Nephron progenitor cell (in vitro differentiated cells): Measurements from ENCODE around the gene CTNNA3.

ENCODE experiments used
- DNase-seq: peaks from one replicate; pipeline ENCODE4 v3.0.0; 2021
- H3K27ac Mint-ChIP-seq: 2 replicates; pipeline ENCODE4 v1.8.0; 2021; ENCODE audit warnings: mild to moderate bottlenecking, moderate library complexity, mixed read lengths
- H3K27me3 Mint-ChIP-seq: 2 replicates; pipeline ENCODE4 v1.8.0; 2021; ENCODE audit warnings: mild to moderate bottlenecking, low read depth, mixed read lengths; ENCODE audit not compliant: poor library complexity
- H3K36me3 Mint-ChIP-seq: 2 replicates; pipeline ENCODE4 v1.8.0; 2021; ENCODE audit warnings: low read depth, mixed read lengths
- H3K4me1 Mint-ChIP-seq: 2 replicates; pipeline ENCODE4 v1.8.0; 2021; ENCODE audit warnings: mixed read lengths
- H3K4me3 Mint-ChIP-seq: 2 replicates; pipeline ENCODE4 v1.8.0; 2021; ENCODE audit warnings: mild to moderate bottlenecking, moderate library complexity, mixed read lengths
- H3K9me3 Mint-ChIP-seq: 2 replicates; pipeline ENCODE4 v1.8.0; 2021; ENCODE audit warnings: mild to moderate bottlenecking, moderate library complexity, mixed read lengths
- TF ChIP-seq, protein P1 (sequence below): fragments of 200-600 bp; sonication (generic); IDR thresholded peaks from 2 replicates; pipeline ENCODE4 v1.5.0; 2021; ENCODE audit warnings: antibody characterized with exemption

The CTNNA3 gene

DNA sequence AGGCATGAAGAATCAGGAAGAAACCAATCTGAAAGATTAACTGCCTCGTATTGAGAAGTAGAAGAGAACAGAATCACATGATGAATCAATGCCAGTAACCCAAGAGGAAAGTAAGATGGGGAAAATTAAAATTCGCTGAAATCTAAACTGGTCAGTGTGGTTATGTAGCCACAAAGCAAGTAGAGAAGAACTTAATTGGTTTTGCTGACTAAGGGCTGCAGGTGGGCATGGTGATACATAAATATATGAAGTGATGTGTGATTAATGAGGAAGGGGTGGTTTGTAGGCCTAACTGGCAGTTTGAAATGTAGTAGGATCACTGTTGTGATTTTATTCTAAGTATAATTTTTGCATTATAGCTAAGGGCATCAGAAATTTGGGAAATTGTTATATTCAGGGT is 853.6 kb downstream of the CTNNA3 start:
- H3K36me3 Mint-ChIP-seq, result no peaks in the 10 kb centered on the region
- no peaks in the 10 kb centered on the region for H3K4me1 Mint-ChIP-seq
- DNase-seq, result no peak
- H3K27me3 Mint-ChIP-seq, result no peaks in the 10 kb centered on the region
- no peak overlapping the region for H3K4me3 Mint-ChIP-seq
- no peak overlapping the region for H3K27ac Mint-ChIP-seq
- no peaks in the 10 kb centered on the region for H3K9me3 Mint-ChIP-seq
- TF ChIP-seq, protein P1, sequence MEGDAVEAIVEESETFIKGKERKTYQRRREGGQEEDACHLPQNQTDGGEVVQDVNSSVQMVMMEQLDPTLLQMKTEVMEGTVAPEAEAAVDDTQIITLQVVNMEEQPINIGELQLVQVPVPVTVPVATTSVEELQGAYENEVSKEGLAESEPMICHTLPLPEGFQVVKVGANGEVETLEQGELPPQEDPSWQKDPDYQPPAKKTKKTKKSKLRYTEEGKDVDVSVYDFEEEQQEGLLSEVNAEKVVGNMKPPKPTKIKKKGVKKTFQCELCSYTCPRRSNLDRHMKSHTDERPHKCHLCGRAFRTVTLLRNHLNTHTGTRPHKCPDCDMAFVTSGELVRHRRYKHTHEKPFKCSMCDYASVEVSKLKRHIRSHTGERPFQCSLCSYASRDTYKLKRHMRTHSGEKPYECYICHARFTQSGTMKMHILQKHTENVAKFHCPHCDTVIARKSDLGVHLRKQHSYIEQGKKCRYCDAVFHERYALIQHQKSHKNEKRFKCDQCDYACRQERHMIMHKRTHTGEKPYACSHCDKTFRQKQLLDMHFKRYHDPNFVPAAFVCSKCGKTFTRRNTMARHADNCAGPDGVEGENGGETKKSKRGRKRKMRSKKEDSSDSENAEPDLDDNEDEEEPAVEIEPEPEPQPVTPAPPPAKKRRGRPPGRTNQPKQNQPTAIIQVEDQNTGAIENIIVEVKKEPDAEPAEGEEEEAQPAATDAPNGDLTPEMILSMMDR, result no peak

DNA sequence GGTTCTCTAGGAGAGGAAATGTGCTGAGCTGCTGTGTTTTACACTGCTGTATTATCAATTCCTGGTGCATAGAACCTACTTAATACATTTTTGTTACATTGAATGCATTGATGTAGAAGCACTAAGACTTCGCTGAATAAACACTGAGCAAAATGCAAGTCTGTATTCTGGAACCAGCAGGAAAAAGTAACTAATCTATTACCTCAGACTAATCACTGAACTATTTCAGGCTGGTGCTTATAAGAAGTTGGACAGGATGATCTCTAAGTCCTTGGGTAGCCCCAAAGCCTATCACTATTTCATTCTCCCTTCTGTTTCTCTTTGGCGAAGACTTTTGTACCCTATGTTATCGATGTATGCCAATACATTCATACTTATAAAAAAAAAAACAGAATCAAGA is 857.3 kb downstream of the CTNNA3 start:
- no peak overlapping the region for H3K27ac Mint-ChIP-seq
- TF ChIP-seq, protein P1, result no peak
- no peaks in the 10 kb centered on the region for H3K9me3 Mint-ChIP-seq
- DNase-seq, result no peak
- no peaks in the 10 kb centered on the region for H3K36me3 Mint-ChIP-seq
- no peaks in the 10 kb centered on the region for H3K4me1 Mint-ChIP-seq
- no peaks in the 10 kb centered on the region for H3K27me3 Mint-ChIP-seq
- H3K4me3 Mint-ChIP-seq, result no peak overlapping the region

DNA sequence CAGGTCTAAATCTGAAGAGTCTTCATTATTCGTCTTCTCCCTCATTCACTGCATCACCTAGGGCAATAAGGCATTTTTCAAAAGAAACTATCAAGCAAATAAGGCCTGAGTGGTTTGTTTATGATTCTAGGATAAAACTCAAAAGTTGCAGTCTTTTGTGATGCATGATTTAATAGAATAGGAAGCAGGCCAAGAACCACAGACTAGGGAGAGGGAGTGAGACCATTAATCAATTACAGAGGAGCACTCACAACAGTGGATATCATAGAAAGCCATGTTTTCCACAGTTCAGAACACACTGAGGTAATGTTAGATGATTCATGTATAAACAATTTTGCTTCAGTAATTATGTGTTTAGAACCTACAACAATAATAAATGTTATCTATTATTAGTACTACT is 858.0 kb downstream of the CTNNA3 start:
- Mint-ChIP-seq H3K4me1 (no peaks in the 10 kb centered on the region), H3K27me3 (no peaks in the 10 kb centered on the region), H3K27ac (no peak overlapping the region), H3K9me3 (no peaks in the 10 kb centered on the region), H3K36me3 (no peaks in the 10 kb centered on the region), H3K4me3 (no peak overlapping the region)
- no peak for DNase-seq
- TF ChIP-seq, protein P1, result no peak

DNA sequence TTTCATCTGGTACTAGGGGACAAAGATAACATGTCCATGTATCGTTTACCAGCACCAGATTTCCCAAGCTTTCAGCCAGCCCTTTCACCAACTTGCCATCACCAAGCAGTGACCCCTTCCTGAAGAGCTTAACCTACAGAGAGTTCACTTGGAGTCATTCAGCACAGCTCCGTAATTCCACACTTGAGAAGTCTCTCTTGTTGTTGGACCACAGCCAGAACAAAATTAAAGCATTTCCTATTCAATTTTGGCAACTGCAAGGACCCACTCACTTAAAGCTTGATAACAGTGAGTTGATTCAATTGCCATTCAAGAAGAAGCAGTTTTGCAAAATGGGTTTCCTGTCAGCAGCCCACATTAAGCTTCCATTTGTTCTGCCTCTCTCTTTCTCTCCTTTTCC is 858.7 kb downstream of the CTNNA3 start:
- Mint-ChIP-seq H3K4me1 (no peaks in the 10 kb centered on the region), H3K27me3 (no peaks in the 10 kb centered on the region), H3K9me3 (no peaks in the 10 kb centered on the region), H3K27ac (peak overlapping the region; percentile 6), H3K36me3 (no peaks in the 10 kb centered on the region), H3K4me3 (no peak overlapping the region)
- TF ChIP-seq, protein P1, result no peak
- no peak for DNase-seq

DNA sequence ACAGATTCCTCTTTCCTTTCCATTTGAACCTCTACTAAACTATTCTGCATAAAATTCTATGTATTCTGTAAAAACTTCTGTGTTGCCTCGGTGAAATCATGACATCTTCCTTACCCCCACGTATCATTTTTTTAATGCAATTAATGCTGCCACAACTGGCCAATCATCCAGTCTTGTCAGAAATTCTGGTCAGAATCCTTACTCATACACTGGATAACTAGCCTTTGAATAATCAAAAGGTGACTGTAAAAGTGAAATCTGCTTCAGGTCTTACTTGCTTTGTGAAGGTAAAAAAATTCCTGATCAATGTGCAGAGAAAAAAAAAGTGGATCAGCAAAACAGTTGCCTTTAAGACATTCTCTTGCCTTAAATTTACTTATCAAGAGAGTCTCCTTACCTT is 859.2 kb downstream of the CTNNA3 start:
- Mint-ChIP-seq H3K27me3 (no peaks in the 10 kb centered on the region), H3K36me3 (no peaks in the 10 kb centered on the region), H3K27ac (no peak overlapping the region), H3K4me3 (no peak overlapping the region), H3K4me1 (no peaks in the 10 kb centered on the region), H3K9me3 (no peaks in the 10 kb centered on the region)
- TF ChIP-seq, protein P1, result no peak
- DNase-seq, result no peak

DNA sequence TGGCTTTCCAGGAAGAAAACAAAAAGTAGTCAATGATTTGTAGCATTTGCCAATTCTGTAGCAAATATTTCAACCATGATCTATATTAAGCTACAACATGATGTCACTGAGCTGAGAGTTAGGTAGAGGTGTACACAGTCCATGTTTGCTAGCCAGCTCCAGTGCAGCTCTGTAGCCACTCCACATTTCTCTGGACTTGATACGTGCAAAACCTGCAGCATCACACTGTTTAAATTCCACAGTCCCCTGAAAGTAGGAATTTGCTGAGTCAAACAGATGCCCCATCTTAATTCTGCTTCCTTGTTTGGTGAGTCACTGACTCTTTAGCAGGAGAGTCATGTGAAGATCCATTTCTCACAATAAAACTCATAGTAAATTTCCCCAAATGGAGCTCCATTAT is 859.9 kb downstream of the CTNNA3 start:
- no peak for DNase-seq
- Mint-ChIP-seq H3K27ac (no peak overlapping the region), H3K4me3 (no peak overlapping the region), H3K9me3 (no peaks in the 10 kb centered on the region), H3K4me1 (no peaks in the 10 kb centered on the region), H3K27me3 (no peaks in the 10 kb centered on the region), H3K36me3 (no peaks in the 10 kb centered on the region)
- TF ChIP-seq, protein P1, result no peak
